Measurements from ENCODE around the gene UBE2QL1.

DNA sequence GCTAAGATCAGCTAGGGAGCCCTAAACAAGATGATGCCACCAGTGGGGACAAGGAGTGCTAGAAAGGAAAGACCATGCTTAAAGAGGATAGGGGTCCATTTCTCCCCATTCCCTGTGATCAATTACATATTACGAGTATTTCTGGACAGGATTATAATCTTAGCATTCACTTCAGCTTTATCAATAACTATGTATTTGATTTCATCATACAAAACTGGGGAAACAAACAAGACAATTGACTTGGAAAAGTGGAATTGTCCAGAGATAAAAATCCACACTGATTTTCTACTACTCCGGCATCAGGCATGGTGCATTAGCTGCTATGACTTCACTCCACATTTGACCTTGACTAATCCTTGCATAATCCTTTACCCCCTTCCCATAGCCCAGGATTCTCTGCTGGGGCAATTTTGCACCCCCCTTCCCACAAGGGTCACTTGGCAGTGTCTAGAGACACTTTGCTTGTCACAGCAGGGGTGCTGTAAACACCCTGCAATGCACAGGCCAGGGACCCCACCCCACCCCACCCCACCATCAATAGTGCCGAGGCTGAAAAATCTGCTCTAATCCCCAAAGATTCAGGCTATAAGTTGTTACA, 29.9 kb upstream of the UBE2QL1 start:
- no peak for TF ChIP-seq EP300 (IDR thresholded peaks at IDR 0.05)
- TF ChIP-seq POLR2A (IDR thresholded peaks at IDR 0.05) = no peak
- TF ChIP-seq CTCF (IDR thresholded peaks at IDR 0.05) = no peak

All from gastroesophageal sphincter (tissue), 3 donors.